Measurements from ENCODE around the gene TCF25.

The TCF25 gene

DNA sequence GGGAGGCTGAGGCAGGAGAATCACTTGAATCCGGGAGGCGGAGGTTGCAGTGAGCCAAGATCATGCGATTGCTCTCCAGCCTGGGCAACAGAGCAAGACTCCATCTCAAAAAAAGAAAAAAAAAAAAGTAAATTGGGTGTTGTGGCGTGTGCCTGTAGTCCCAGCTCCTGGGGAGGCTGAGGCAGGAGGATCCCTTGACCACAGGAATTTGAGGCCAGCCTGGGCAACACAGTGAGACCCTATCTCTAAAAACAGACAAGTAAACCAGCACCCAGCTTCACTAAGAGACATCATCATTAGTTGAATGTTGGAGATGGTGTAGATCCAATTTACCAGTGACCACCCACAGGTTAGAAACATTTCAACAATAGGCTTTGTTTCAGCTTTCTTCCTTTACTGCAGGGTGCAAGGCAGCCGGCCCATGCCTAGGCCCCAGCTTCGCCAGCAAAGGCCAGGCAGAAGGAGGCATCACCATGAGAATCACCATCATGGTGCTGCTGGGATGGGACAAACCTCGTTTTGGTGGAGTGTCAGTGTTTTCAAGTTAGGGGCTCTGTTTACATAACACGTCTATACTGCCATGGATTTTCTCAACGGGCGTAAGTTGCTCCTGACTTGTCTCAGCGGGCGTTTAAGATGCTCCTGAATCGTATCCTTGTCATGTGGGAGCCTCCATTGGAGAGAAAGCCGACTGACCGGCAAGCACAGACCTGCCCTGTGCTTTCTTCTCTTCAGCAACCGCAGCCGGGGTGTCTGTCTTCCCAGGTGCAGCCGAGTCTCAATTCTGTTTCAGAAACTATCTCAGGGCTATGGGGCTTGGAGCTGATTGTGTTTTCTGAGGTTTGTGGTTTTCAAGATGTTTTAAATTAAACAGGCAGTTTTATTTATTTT, 7.3 kb downstream of the TCF25 start:
- DNase-seq, result peak; percentile 25

DNA sequence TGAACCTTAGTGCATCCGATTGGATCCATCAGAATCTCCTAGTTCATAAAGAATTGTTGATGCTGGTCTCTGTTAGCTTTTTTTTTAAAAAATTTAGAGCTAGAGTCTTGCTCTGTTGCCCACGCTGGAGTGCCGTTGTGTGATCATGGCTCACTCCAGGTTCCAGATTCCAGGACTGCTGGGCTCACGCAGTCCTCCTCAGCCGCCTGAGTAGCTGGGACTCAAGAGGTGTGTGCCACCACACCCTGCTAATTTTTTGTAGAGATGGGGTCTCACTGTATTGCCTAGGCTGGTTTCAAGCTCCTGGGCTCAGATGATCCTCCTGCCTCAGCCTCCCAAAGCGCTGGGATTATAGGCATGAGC, 8.0 kb downstream of the TCF25 start:
- no peak for DNase-seq

DNA sequence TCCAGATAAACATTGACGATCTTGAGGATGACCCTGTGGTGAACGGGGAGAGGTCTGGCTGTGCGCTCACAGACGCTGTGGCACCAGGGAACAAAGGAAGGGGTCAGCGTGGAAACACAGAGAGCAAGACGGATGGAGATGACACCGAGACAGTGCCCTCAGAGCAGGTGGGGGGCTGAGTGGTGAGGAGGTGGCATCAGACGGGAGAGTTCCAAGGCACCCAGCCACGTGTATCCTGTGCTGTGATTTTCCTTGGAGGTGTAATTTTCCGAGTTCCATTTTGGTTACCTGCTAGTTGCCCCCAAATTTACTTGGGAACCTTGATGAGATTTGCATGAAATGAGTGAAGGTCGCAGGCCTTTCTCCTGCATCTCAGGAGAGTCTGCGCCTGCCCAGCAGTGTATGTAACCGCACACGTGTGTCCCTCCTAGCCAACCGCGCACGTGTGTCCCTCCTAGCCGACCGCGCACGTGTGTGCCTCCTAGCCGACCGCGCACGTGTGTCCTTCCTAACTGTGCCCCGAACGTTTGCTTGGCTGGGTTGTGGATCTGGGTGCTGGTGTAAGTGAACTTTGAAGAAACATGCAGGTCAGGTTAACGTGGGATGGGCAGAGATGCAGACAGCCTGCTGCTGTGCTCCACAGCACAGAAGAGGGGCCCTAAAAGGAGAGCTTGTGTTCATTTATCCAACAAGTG, 10.1 kb downstream of the TCF25 start:
- DNase-seq, result no peak

DNA sequence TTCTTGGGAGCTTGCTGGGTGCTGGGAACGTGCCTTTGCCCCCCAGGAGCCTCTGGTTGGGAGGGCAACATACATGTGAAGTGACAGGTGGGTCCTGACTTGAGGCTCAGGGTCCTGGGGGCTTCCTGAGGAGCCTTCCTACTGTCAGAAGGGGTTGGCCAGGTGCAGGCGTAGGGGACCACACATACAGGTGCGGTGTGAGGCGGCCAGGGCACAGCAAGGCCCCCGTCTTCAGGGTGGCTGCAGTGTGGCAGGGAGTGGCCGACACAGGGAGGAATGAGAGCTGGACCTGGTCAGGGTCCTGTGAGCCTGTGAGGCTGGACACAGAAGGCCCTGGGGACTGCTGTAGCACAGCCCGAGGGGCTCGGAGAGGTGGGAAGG, 10.6 kb downstream of the TCF25 start:
- DNase-seq, result no peak

DNA sequence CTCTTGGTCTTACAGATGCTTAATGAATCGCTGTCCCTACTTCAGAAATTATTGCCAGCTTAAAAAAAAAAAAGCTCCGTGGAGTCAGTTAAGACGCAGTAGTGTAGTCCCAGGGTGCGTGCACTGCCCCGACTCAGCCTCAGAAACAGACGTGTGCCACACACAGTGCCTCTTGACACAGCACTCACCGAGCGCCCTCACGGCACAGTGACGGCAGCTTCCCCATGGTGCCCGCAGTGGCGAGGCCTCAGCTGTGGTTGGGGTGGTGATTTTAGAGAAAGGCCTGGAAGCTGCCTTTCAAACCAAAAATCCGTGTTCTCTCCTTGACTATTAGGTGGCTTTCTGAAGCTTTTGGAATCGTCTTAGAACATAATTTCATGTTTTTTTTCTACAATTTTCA, 13.9 kb downstream of the TCF25 start:
- DNase-seq, result no peak

DNA sequence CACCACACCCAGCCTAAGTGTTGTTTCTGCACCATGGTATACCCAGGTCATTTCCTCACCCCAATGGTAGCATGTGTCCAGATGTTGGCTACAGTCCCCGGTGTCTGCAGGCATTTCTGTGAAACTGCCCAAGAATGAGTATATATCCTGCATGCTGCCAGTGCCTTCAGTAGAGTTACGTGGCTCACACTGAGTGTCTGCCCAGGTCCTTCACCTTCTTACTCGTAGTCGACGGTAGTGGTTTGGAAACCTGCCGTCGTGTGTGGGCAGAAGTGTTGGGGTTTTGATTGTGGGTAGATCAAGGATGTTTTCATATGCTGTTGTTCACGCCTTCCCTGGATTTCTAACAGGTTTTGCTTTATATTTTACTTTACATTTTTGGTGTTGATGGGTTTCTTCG, 16.8 kb downstream of the TCF25 start:
- DNase-seq, result no peak

DNA sequence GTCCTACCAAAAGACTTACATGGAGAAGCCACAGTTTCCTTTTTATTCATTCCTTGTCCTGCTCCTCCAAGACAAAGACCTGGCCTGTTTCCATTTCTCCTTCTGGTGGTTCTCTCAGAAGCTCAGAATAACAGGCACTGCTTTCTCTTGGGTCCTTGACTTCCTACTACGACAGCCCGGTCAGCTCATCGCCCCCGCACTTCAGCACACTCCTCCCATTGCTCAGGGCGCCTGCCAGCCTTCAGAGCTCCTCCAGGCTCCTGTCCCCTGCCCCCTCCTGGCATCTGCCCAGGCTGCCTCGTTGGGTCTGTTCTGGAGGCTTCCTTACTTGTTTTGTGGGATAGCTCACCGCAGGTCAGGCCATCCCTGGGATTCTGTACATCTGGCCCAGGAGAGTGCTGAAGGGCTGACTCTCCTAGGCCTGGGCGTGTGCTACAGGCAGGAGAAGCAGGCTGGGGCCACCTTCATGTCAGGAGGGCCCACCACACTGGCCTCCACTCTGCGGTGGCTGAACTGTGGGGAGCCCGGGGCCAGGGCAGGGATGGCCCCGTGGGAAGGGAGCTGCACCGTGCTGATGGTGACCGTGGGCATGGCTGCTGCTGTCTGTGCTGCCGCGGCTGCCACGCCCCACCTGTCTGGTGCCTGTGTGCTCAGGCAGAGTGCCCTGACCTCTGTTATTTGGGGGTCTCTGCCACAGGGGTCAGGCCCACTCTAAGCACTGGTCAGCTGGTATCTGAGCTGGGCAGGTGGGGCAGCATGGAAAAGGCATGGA, 17.7 kb downstream of the TCF25 start:
- DNase-seq, result no peak

DNA sequence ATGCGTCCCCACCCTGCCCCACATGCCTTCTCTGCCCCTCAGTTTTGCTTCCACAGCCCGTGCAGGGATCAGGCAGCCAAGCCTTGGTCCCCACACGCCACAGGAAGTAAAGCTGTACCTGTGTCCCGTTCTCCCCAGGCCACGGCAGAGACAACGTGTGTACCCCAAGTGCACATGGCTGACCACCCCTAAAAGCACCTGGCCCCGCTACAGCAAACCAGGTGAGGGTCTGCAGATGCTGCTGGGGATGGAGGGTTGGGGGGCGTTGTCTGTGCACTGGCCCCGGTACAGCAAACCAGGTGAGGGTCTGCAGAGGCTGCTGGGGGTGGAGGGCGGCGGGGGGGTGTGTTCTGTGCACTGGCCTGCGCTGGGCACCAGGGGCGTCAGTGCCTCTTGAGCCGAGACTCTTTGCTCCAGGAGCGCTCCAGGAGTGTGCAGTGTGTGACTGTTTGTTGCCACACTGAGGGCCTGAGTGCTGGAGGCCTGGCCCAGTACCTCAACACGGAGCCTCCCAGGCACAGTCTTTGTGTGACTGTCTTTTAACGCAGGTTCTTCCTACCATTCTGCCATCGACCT, 18.8 kb downstream of the TCF25 start:
- no peak for DNase-seq

DNA sequence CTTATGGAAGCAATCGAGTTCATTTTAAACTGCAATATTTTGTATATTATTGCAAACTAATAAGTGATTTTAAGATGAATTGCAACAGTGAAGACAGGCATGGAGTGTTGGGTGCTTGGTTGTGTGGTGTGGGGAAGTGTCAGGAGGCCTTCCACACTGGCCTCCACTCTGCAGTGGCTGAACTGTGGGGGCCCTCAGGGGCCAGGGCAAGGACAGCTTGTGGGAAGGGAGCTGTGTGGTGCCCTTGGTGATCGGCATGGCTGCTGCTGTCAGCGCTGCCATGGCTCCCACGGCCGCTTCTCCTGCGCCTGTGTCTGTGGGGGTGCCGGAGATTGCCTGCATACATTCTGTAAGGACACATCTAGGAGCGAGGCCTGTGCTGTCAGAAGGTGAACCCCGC, 19.2 kb downstream of the TCF25 start:
- DNase-seq, result no peak

DNA sequence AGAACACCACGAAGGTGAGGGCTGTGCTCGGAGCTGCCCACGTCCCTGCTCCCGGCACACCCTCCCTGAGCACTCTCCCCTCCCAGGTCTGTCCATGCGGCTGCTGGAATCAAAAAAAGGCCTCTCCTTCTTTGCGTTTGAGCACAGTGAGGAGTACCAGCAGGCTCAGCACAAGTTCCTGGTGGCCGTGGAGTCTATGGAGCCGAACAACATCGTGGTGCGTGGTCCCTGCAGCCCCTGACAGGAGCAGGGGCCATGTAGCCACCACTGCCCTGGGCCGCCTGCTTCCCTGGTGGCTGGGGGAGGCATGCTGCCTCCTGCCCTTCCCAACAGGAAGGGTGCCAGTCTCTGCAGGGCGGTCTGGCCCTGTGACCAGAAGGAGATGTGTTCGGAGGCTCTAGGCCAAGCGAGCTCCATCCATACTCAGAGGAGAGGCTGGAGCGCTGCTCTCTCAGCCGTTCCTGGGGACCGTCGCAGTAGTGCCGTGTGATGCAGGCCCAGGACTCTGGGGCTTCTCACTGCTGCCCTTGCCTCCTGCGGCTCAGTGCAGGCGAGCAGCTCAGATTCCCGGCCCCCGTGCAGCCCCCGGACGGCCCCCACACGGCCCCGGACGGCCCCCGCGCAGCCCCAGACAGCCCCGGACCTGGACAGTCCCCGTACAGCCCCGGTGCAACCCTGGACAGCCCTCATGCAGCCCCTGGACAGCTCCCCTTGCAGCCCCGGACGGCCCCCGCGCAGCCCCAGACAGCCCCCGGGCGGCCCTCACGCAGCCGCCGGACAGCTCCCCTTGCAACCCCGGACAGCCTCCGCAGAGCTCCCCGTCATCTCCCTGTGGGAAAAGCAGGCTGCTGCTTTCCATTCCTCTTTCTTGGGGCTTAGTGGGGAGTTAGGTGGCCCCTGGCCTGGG, 20.5 kb downstream of the TCF25 start:
- DNase-seq, result no peak

DNA sequence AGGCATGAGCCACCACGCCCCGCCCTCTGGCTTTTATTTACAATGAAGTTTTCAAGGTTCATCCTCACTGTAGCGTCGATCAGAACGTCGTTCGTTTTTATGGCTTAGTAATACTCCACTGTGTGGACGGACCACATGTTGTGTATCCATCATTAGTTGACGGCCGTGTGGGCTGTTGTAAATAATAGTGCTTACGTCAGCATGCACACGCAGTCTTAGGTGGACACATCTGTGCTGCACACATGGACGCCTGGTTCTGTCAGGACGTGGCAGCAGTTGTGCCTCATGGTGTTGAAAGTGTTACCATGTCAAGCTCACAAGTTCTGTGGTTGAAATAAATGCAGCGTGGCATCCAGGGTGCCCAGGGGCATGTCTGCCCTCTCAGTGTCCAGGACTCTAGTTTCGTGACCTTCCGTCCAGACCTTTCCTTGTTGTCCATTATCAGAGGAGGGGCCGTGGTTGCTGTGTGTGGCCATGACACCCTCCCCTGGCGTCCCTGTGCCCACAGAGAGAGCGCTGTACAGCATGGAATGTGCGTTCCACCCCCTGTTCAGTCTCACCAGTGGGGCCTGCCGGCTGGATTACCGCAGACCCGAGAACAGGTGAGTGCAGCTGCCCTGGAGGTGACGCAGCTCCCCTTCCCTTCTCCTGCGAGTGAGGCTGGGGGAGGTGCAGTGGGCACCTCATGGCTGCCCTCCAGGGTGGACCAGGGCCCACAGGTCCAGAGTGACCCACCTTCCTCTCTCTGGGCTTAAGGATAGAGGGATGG, 22.3 kb downstream of the TCF25 start:
- DNase-seq, result no peak

DNA sequence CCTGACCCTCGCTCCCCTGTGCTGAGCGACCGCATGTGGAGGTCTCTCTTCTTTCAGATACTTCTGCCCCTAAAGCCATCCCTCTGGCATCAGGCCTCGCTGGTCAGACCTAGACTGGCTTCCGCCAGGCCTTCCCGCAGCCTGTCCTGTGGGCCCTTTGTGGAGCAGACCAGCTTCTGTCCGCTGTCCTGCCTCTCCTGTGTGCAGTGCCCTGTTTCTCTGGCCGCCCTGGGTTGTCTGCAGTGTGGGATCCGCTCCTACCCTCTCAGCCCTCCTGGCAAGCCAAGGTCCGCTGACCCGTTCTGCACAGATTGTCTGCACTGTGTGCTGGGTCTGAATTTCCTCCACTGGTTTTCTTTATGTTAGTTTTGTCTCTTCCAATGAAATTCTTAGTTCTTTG, 23.8 kb downstream of the TCF25 start:
- DNase-seq, result no peak

DNA sequence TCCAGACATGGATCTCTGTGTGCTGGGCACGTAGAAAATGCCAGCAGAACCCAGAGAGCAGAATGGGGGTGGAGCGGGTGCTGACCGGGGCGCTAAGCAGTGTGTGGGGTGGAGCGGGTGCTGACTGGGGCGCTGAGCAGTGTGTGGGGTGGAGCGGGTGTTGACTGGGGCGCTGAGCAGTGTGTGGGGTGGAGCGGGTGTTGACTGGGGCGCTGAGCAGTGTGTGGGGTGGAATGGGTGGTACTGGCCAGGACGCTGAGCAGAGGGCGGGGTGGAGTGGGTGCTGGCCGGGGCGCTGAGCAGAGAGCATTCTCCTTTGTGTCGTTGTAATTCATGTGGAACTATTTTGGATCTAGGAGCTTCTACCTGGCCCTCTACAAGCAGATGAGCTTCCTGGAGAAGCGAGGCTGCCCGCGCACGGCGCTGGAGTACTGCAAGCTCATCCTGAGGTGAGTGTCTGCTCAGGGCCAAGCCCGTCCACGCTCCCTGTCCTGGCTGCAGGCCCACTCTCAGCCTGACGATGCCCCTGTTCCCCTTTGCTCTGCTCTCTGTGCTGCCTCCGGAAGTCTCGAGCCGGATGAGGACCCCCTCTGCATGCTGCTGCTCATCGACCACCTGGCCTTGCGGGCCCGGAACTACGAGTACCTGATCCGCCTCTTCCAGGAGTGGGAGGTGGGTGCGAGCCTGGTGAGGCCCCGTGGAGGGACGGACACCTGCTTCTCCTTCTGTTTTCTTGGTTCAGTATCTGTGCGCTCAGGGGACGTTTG, 25.0 kb downstream of the TCF25 start:
- DNase-seq, result no peak

DNA sequence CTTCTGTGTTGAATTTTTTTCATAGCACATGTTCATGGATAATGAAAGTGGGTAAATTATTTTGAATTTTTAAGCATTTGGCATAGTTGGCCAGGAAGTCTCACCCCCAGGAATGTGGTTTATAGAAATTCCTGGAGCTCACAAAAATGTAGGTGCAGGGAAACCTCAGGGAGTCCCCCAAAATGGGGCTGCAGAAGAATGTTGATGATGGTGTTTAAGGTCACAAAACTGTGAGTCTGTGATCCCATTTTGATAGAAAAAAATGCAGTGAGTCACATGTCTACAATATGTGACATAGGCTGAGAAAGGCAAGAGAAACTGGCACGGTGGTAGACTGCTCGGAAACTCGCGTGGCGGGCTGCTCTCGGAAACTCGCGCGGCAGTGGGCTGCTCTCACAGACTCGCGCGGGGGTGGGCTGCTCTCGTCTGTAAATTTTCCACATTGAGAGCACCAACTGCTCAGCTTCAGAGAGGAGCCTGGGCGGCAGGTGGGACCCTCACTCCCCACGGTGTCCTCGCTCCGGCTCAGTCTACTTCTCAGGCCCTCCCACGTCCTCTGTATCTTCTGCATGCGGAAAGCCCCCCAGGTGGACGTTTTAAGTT, 26.6 kb downstream of the TCF25 start:
- no peak for DNase-seq

DNA sequence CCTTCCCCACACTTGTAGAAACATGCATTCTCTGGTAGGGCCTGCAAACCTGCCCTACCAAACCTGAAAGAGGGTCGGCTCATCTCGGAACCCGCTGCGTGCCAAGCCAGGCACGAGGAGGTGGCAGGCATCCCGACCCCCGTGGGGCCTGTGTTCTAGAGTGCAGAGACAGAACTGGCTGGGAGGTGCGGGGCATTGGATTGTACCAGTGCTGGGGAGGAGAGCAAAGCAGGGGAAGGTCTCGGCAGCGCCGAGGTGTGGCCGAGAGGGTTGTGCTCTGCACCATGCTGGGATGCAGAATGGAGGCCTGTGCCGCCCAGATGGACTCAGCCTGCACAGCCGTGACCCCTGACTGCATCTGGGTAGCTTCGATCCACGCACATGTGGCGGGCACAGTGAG, 27.5 kb downstream of the TCF25 start:
- no peak for DNase-seq

DNA sequence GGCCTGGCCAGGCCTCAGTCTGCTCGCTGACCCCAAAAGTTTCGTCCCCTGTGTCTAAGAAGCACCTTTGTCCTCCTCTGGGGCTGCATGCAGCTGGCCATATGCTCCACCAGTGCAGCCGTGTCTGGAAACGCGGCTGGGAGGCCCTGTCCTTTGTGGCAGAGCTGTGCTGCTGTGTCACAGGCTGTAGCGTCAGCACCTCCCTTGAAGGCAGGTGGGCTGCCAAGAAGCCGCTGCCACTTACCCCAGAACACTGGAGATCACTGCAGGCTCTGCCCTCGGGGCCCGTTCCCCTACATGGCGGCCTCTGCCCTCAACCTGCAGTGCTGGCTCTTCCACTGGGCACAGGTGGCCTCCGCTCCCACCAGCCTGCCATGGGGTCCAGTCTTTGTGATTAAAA, 29.6 kb downstream of the TCF25 start:
- no peak for DNase-seq

DNA sequence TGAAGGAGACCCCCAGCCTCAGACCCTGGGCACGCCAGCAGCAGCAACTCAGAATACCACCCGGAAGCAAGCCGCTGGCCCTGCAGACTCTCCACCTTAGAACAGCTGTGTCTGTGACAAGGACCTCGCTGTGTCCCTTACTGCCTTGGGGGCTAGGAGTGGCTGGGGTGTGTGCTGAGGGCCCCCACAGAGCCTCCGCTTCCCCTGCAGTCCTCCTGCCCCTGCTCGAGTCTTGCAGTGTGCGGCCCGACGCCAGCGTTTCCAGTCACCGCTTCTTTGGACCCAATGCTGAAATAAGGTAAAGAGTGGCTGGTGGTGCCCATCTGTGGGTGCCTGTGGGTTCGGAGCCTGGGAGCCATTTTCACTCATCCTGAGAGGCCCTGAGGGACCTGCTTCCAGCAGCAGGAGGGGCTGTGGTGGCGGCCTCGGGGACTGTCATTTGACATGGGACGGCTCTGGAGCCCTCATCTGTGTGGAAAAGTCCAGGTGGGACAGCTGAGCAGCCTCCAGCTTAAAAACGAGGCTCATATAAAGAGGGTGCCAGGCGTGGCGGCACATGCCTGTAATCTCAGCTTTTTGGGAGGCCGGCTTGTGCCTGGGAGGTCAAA, 30.6 kb downstream of the TCF25 start:
- DNase-seq, result no peak

DNA sequence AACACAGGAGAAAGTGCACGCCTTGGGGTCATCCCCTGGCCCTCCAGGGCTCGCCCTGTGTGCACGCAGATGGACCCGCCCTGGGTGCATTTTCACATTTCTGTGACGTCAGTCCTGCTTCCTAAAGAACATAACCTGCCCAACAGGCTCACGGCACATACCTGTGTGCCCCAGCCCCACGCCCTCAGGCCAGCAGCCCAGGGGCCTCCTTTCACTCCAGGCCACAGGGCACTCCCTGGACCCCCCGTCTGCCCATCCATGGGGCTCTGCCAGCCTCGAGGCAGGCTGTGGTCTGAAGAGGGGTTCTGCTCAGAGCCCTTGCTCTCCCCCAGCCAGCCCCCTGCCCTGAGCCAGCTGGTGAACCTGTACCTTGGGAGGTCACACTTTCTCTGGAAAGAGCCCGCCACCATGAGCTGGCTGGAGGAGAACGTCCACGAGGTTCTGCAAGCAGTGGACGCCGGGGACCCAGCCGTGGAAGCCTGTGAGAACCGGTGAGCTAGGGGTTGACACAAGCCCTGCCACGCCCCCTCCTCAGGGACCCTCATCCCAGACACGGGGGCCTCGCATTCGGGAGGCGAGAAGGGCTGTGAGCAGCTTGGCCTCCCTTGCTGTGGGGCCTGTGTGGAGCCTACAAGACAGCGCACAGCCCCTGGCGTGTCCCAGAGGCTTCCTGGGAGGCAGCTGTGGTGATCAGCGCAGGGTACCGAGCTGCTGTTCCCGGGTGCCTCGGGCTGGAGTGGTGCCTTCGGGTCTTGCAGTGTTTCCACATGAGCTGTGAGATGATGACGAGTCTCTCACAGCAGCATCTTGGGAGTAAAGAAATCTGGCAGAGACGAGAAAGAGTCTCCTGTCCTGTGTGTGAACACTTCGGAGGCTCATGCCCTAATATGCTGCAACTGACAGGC, 31.5 kb downstream of the TCF25 start:
- DNase-seq, result no peak

All from NCI-H1105 (cell line).